ENCODE results near the gene FKBP10. TPM values are rescaled to one million over a fixed set of nuclear protein-coding genes. Genes with fewer than 3 reads are reported as not detected.

FKBP10 gene
- total and polyA plus RNA-seq, 2 donors (not counting 3 experiments of a cell fraction or from before 2014, with no cell fraction given), result 168 to 377 TPM

DNA sequence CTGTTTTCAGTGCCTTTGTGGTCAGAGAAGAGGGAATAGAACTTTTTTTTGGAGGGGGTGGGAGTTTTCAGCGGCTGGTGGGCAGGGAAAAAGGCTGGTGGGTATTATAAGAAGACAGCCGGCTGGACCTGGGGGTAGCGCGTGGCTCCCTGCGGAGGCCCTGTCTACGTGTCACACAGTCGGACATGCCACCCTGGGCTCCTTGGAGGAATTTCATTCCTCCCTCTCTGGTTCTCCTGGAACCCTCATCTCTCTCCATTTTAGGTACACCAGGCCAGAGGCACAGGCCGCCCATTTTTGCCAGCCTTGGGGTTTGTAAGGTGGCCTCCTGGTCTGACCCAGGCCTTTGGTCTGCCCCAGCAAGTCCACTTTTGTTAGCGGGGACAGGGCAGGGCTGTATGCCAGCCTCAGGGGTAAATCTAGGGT, 908 bp downstream of the FKBP10 start:
- no peak overlapping the region for H2AFZ ChIP-seq (ENCODE audit: low read depth, low read length)
- dilution Hi-C loops (cut with MboI; ENCODE audit: extremely low pct_ligation_motif_present, low sequenced_read_pairs) (no loop called here), intact Hi-C loops (cut with micrococcal nuclease) (loop anchor here (5.0 kb wide), 1 partner anchor 144 kb away; no protein-coding TSS in a partner anchor)
- POLR2A ChIA-PET, result interaction anchor here (0.6 kb wide), 1 partner anchor 12 kb away, joined by 4 read pairs; no protein-coding TSS in a partner anchor
- H3K4me1 ChIP-seq (ENCODE audit: control insufficient read depth, extremely low read depth, insufficient read depth, low read length), result peaks cover 26% of the 10 kb centered on the region
- CTCF ChIA-PET, result interaction anchor here (1.0 kb wide), 2 partner anchors 12 to 51 kb away, joined by 3 to 4 read pairs; partner anchors contain the start of gene KLHL11
- peak overlapping the region; percentile 80 for H3K4me2 ChIP-seq (ENCODE audit: insufficient read depth, low read length)
- DNase-seq (ENCODE audit: low read depth, low spot score), result no peak
- H3K79me2 ChIP-seq (ENCODE audit: control insufficient read depth, insufficient read depth, low read length), result peaks cover 31% of the 10 kb centered on the region
- BruUV-seq (replicated peaks), result no TSS peak
- no peaks in the 10 kb centered on the region for H3K9me1 ChIP-seq (replicated peaks; ENCODE audit: control insufficient read depth, extremely low read depth, insufficient read depth, low read length)
- H3K4me3 ChIP-seq (replicated peaks in 1 of 3; ENCODE audit: insufficient read depth in 1 of 3, low read depth in 1 of 3, low read length in 3 of 3), result peak overlapping the region; percentile 51 to 81 (median 78)
- TF ChIP-seq POLR2A (IDR thresholded peaks at IDR 0.05; ENCODE audit: low read depth, low read length), result no peak
- TF ChIP-seq JUN (IDR thresholded peaks at IDR 0.05; ENCODE audit: borderline replicate concordance, insufficient read depth, insufficient read length, low read depth), result no peak
- H3K9me3 ChIP-seq (replicated peaks; ENCODE audit: control insufficient read depth, insufficient read depth, low read length), result no peaks in the 10 kb centered on the region
- H3K27me3 ChIP-seq (ENCODE audit: control insufficient read depth in 2 of 2, insufficient read depth in 2 of 2, low read length in 2 of 2), result no peaks in the 10 kb centered on the region
- H3K36me3 ChIP-seq (ENCODE audit: control insufficient read depth in 2 of 2, extremely low read depth in 1 of 2, insufficient read depth in 2 of 2, low read length in 2 of 2), result peaks cover 0 to 7% of the 10 kb centered on the region in 2 experiments
- H3K9ac ChIP-seq (replicated peaks; ENCODE audit: extremely low read depth, insufficient read depth, low read length), result peak overlapping the region; percentile 5
- no peaks in the 10 kb centered on the region for H4K20me1 ChIP-seq (replicated peaks; ENCODE audit: control insufficient read depth, extremely low read depth, insufficient read depth, low read length)
- no peak overlapping the region for H3K27ac ChIP-seq (ENCODE audit: insufficient read depth, low read depth, low read length)
- no peak for FAIRE-seq

DNA sequence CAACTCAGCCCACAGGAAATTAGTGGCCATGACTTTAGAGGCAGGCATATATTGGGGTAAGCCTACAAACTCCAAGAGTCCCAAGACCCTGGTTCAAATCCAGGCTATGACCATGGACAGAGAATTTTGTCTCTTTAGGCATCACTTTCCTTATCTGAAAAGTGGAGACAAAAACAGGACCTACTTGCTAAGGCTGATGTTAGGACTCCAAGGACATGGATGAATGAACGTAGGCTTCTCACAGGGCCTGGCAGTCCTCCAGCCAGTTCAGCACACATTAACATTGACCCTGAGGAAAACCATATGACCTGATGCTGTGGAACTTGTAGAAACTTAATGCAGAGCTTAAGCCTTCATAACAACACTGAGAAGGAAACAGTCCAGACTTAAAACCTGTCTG, 1.4 kb downstream of the FKBP10 start:
- POLR2A ChIA-PET, result interaction anchor here (0.6 kb wide), 1 partner anchor 12 kb away, joined by 4 read pairs; no protein-coding TSS in a partner anchor
- CTCF ChIA-PET, result interaction anchor here (1.0 kb wide), 1 partner anchor 13 kb away, joined by 4 read pairs; no protein-coding TSS in a partner anchor
- no peak for TF ChIP-seq EZH2 (IDR thresholded peaks at IDR 0.05; ENCODE audit: borderline replicate concordance, low read depth, low read length, severe bottlenecking)
- TF ChIP-seq GATA2 (IDR thresholded peaks at IDR 0.05; ENCODE audit: insufficient read depth, insufficient read length, low read depth, low read length), result no peak
- TF ChIP-seq, protein P1, sequence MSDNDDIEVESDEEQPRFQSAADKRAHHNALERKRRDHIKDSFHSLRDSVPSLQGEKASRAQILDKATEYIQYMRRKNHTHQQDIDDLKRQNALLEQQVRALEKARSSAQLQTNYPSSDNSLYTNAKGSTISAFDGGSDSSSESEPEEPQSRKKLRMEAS (IDR thresholded peaks at IDR 0.05; ENCODE audit: insufficient read depth, insufficient read length), result no peak
- TF ChIP-seq MYC (IDR thresholded peaks at IDR 0.05; ENCODE audit: low read depth, low read length), result no peak
- TF ChIP-seq POLR2A (IDR thresholded peaks at IDR 0.05; ENCODE audit: low read depth, low read length), result no peak
- no peak for TF ChIP-seq CTCF (IDR thresholded peaks at IDR 0.05; ENCODE audit: extremely low read depth in 1 of 2, insufficient read depth in 1 of 2, low read depth in 1 of 2, low read length in 2 of 2)
- no peak for TF ChIP-seq FOS (IDR thresholded peaks at IDR 0.05; ENCODE audit: borderline replicate concordance, insufficient read depth, low read length)
- TF ChIP-seq POLR2AphosphoS5 (IDR thresholded peaks at IDR 0.05; ENCODE audit: insufficient read depth, low read depth, low read length), result no peak
- no peak for TF ChIP-seq JUN (IDR thresholded peaks at IDR 0.05; ENCODE audit: borderline replicate concordance, insufficient read depth, insufficient read length, low read depth)
- peak overlapping the region; percentile 80 for H3K4me2 ChIP-seq (ENCODE audit: insufficient read depth, low read length)
- peaks cover 26% of the 10 kb centered on the region for H3K4me1 ChIP-seq (ENCODE audit: control insufficient read depth, extremely low read depth, insufficient read depth, low read length)
- no peaks in the 10 kb centered on the region for H3K9me3 ChIP-seq (replicated peaks; ENCODE audit: control insufficient read depth, insufficient read depth, low read length)
- no peak overlapping the region for H3K4me3 ChIP-seq (replicated peaks in 1 of 3; ENCODE audit: insufficient read depth in 1 of 3, low read depth in 1 of 3, low read length in 3 of 3)
- H3K79me2 ChIP-seq (ENCODE audit: control insufficient read depth, insufficient read depth, low read length), result peaks cover 31% of the 10 kb centered on the region
- H3K27me3 ChIP-seq (ENCODE audit: control insufficient read depth in 2 of 2, insufficient read depth in 2 of 2, low read length in 2 of 2), result no peaks in the 10 kb centered on the region
- dilution Hi-C loops (cut with MboI; ENCODE audit: extremely low pct_ligation_motif_present, low sequenced_read_pairs) (no loop called here), intact Hi-C loops (cut with micrococcal nuclease) (loop anchor here (5.0 kb wide), 1 partner anchor 143 kb away; no protein-coding TSS in a partner anchor)
- H4K20me1 ChIP-seq (replicated peaks; ENCODE audit: control insufficient read depth, extremely low read depth, insufficient read depth, low read length), result no peaks in the 10 kb centered on the region
- H3K36me3 ChIP-seq (ENCODE audit: control insufficient read depth in 2 of 2, extremely low read depth in 1 of 2, insufficient read depth in 2 of 2, low read length in 2 of 2), result peaks cover 0 to 11% of the 10 kb centered on the region in 2 experiments
- no peak overlapping the region for H3K27ac ChIP-seq (ENCODE audit: insufficient read depth, low read depth, low read length)
- no peak overlapping the region for H3K9ac ChIP-seq (replicated peaks; ENCODE audit: extremely low read depth, insufficient read depth, low read length)
- FAIRE-seq (peak; percentile 33), DNase-seq (ENCODE audit: low read depth, low spot score) (no peak)
- H2AFZ ChIP-seq (ENCODE audit: low read depth, low read length), result no peak overlapping the region
- no peaks in the 10 kb centered on the region for H3K9me1 ChIP-seq (replicated peaks; ENCODE audit: control insufficient read depth, extremely low read depth, insufficient read depth, low read length)
- no TSS peak for BruUV-seq (replicated peaks)
